ENCODE data around the gene IGHMBP2.

The IGHMBP2 gene

DNA sequence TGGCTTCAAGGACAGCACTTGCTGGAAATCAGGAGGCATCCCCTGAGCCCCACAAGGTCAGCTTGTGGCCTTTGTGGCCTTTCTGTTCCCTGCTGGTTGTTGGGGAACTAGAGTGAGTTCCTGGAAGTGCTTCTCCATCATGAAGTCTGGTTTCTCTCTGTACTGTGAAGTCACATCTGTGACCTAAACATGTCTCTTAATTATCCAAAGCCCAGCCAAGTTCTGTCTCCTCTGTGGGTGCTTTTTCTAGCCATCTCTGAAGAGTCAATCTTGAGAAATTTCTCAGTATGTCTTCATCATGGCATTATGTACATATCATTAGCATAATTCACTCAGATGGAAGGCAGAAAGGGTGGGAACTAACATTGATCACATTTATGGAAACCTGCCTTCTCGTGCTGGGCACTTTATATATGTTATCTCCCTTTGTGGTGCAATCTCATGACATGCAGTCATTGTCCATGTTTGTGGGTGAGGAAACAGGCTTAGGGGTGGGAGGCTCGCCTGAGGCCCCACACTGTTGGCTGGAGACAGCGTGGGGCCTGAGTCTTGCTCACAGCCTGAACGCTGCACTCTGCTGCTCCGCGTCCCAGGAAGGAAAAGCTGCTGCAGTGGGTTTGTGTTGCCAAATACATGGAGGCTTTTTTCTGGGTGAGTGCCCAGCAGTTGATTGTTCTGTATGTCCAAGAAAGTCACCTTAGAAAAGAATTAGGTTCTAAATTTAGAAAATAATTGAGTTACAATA lies 24.6 kb downstream of the IGHMBP2 start:
- no peak for DNase-seq

DNA sequence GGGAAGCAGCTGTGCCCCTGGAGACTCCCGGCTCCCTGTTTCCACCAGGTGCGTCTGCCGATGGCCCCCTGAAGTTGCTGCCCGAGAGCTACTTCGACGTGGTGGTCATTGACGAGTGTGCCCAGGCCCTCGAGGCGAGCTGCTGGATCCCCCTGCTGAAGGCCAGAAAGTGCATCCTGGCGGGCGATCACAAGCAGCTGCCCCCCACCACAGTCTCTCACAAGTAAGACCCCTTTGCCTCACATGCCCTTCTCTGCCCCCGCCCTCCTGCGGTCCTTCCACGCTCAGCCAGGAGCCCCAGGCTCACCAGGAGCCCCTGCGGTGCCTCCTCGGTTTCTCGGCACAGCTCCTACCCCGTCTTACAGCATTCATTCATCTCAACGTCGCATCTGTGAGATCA lies 25.4 kb downstream of the IGHMBP2 start:
- DNase-seq, result no peak

GRCh38 chr11:68929706-68930570 lies 26.2 kb downstream of the IGHMBP2 start:
- no peak for DNase-seq

DNA sequence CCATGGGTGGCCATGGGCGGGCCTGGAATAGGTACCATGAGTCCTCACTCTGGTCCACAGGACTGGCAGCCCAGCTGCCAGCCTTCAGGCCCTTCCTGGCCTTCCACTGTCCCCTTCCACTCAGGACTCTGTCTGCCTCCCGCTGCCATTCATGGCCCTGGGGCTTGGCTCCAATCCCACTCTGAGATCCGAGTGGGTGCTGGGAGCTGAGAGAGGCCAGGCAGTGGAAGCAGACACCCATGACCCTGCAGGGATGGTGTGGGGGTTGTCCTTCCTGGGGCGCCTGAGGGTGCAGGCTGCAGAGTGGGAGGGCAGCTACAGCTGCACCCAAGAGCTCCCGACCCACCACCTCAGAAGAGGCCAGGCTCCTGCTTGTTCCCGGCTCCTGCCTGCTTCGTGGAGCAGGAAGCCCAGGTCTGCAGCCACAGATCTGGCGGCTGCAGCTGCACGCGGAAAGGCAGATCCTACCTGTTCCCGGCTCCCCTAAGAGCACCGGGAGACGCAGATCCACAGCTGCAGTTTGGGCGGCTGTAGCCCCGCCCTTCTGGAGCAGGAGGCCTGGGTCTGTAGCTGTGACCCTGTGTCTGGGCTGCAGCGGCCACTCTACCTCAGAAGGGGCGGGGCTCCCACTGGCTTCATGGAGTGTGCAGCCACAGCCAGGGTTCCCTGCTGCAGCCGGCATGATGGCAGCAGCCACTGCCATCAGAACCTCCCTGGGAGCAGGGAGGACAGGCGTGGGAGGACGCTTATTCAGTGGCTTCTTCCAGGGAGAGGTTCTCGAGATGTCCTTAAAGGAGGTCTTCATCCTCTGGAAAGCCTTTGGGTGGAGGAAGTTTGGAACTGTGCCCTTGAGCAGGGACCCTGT lies 27.5 kb downstream of the IGHMBP2 start:
- no peak for DNase-seq

- no peak for DNase-seq
Observed at GRCh38 chr11:68931911-68932310, 28.2 kb downstream of the IGHMBP2 start.

GRCh38 chr11:68932358-68932757 lies 28.7 kb downstream of the IGHMBP2 start:
- DNase-seq, result no peak

DNA sequence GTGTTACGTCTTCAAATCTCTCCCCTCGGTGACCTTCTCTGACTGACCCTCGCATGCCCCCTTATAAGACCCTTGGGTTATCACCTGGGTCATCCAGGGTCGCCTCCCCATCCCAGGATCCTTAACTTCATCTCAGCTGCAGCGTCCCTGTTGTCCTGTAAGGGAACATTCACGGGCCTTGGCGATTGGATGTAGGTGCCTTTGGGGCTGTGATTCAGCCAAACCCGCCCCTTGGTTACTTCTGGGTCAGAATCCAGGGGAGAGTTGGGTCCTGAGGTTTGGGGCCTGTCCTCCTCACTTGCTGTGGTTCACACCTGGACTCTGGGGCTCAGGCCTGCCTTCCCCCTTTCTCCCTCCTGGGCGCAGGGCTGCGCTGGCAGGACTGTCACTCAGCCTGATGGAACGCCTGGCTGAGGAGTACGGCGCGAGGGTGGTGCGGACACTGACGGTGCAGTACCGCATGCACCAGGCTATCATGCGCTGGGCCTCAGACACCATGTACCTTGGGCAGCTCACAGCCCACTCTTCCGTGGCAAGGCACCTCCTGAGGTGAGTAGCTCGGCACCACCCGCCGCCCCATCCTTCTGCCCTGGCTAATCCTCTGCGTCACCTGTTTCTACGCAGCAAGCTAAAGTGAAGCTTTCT lies 29.4 kb downstream of the IGHMBP2 start:
- DNase-seq, result no peak

- DNase-seq, result peak; percentile 66
Observed at GRCh38 chr11:68933605-68934320, 30.1 kb downstream of the IGHMBP2 start.

DNA sequence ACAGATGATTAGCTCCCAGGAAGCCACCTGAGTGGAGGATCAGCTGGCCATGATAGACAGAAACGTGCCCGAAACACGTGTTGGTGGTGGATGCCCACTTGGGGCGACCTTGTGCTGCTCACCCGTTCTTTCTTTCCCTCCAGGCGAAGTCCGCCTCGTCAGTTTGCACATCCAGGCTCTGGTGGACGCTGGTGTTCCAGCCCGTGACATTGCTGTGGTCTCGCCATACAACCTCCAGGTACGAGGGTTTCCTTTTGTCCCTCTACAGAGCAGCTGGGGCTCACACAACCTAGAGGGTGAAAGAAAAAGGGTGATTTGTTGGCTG lies 30.6 kb downstream of the IGHMBP2 start:
- no peak for DNase-seq

DNA sequence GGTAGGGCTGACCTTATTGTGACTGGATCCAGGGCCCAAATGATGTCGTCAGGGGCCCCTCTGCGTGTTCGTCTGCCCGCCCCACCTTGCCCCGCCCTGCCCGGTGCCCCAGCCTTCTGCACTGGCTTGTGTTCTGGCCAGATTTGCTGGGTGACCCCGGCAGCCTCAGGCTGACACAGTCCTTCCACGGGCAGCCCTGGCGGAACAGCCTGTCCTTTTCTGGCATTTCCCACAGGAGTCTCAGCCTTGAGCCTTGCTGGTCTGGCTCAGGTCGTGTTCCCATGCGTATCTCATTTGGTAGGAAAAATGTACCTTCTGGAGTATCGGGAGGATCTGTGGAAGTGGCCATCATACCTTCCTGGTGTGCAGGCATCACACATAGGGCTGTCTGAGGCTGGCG lies 31.0 kb downstream of the IGHMBP2 start:
- DNase-seq, result no peak

DNA sequence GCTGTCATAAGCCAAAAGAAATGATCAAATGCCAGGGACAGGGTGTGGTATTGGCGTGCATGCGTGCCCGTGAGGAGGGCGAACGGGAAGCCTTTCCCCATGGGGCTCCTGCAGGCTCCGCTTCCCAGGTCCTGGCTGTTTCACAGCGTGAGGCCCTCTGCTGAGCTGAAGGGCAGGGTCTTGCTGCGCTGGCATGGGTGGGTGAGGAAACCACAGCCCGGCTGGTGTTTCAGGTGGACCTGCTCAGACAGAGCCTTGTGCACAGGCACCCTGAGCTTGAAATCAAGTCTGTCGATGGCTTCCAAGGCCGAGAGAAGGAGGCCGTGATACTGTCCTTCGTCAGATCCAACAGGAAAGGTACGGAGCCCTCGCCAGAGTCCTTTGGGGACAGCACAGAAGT lies 31.4 kb downstream of the IGHMBP2 start:
- DNase-seq, result no peak

- no peak for DNase-seq
Observed at GRCh38 chr11:68935516-68936357, 32.0 kb downstream of the IGHMBP2 start.

DNA sequence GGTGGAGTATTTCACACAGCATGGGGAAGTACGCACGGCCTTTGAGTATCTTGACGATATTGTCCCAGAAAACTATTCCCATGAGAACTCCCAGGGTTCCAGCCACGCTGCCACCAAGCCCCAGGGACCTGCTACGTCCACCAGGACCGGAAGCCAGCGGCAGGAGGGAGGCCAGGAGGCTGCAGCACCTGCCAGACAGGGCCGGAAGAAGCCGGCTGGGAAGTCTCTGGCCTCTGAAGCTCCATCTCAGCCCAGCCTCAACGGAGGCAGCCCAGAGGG lies 32.6 kb downstream of the IGHMBP2 start:
- DNase-seq, result no peak

GRCh38 chr11:68936676-68937620 lies 33.3 kb downstream of the IGHMBP2 start:
- no peak for DNase-seq

GRCh38 chr11:68938088-68938487 lies 34.4 kb downstream of the IGHMBP2 start:
- DNase-seq, result no peak

DNA sequence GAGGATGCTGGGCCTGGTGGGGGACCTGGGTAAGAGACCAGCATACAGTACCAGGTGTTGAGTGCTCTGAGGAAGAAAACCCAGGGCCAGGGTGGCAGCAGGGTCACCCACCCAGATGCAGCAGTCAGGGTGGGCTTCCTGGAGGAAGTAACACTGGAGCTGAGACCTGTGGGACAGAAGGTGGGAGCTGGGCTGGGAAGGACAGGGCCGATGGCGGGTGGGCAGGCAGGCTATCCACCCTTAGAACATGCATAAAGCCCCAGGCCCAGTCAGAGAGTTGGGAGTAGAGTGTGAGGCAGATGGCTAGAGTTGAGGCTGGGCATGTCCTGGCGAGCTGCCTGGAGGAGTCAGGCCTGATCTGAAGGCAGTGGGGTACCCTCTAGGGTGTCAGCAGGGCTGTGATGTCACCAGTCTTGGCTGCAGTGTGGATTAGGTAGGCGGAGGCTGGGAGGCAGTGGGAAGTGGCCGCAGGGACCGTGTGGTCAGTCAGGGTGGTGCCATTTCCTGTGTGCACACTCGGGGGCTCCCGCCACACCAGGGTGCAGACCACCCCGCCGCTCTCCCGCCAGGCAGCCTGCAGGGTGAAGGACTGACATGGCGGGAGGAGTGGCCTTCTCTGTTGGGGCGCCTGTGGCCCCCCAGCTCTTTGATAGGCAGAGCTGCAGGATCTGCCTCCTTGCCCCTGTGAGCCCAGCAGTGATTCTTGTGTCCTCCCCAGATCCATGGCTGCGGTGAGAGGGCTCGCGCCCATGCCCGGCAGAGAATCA lies 35.3 kb downstream of the IGHMBP2 start:
- DNase-seq, result no peak

DNA sequence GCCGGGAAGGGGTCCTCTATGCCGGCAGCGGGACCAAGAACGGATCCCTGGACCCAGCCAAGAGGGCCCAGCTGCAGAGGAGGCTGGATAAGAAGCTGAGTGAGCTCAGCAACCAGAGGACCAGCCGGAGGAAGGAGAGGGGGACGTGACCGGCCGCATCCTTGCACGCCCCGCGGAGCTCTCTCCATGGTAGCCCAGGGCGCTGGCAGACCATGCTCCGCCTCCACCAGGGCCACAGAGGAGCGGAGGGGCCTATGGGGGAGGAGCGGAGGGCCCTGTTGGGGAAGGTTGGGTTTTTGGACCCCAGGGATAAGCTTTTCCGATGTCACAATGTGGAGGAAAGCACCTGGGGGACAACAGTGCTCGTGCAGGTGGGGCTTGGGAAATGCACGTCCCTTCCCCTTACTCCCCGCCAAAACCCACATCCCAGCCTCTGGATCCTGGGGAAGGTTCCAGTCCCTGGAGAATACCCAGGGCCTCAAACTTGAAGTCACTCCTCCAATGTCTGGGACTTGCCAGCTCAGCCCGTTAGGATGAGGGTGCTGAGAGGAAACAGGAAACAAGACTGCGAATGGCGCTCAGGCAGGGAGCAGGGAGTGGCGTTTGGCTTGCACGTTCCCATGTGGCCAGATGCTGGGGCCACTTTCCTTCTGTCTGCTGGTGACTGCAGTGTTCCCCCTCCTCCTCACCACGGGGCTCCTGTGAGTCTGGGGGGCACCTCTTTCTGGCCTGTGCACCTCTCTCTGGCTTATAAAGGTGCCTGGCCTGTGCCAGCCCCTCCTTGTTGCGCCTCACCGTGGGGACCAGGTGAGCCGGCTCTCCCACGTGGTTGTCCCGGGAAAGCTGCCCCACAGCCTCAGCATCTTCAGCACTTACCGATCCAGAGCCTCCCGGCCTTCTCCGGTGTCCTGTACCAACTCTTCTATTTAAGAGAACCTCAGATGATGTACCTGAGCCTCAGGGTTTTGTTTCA lies 36.2 kb downstream of the IGHMBP2 start:
- DNase-seq, result no peak

DNA sequence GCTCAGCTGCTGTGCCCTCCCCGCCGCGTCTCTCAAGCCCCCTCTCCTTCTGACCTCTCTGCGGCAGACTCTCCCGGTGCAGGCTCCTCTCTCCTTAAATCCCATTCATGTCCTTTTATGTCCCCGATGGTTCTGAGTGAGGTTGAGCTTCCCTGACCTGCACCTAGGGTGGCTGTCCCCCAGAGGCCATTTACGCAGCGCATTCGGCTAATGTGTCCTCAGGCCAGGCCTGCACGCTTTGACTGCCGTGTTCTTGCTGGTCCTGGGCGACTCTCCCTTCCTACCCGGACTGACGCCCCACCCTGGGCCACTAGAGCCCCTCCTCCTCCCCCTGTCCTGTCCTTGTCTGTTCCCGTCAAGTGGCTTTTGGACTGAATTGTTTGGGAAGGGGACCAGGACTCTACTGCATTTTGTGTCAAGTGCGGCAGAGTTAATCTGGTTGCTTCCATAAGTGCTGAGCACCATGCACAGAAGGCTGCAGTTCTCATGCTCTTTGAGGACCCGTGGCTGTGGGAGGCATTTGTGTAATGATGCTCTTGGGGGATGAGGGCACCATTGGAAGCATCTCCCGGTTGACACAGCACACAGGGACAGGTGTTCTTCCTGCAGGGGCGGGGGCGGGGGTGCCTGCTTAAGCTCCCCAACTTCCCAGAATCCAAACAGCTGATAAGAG lies 37.1 kb downstream of the IGHMBP2 start:
- DNase-seq, result no peak
